Memory B cell (primary cell): ENCODE results near the gene GBF1.
A peak's percentile ranks its signal among the peaks of the same experiment; 100 is the strongest.
"Not testable (repeated sequence)": the region's sequence is repeated elsewhere in the genome, so short reads cannot be mapped to it uniquely, and the experiment has no call there.

Source experiments
- ATAC-seq: fragments of 150-1000 bp; cut with Tn5 transposase; 2 replicates; pipeline ENCODE4 v1.10.0; 2021; ENCODE audit warnings: low read depth, mild to moderate bottlenecking, moderate library complexity
- DNase-seq, 2 donors: peaks; one replicate each; pipeline ENCODE4 v3.0.0; 2022; ENCODE audit warnings: low spot score in 2 of 2
- H3K27ac Mint-ChIP-seq: one replicate; pipeline ENCODE4 v1.8.0; 2022; ENCODE audit warnings: mild to moderate bottlenecking, moderate library complexity, mixed read lengths
- H3K27me3 Mint-ChIP-seq: one replicate; pipeline ENCODE4 v1.8.0; 2022; ENCODE audit warnings: mixed read lengths
- H3K36me3 Mint-ChIP-seq: one replicate; pipeline ENCODE4 v1.8.0; 2022; ENCODE audit warnings: mild to moderate bottlenecking, mixed read lengths
- H3K4me1 Mint-ChIP-seq: one replicate; pipeline ENCODE4 v1.8.0; 2022; ENCODE audit warnings: mixed read lengths
- H3K4me3 Mint-ChIP-seq: one replicate; pipeline ENCODE4 v1.8.0; 2022; ENCODE audit warnings: mild to moderate bottlenecking, moderate library complexity, mixed read lengths
- H3K9me3 Mint-ChIP-seq: one replicate; pipeline ENCODE4 v1.8.0; 2022; ENCODE audit warnings: mixed read lengths

The GBF1 gene

GRCh38 chr10:102245082-102245931 lies at the start of gene GBF1:
Gene GBF1, plus strand, starts transcription at chr10:102245532. Its CDS starts 13,407 bp downstream, at chr10:102258939.
- Mint-ChIP-seq H3K36me3 (no peaks in the 10 kb centered on the region), H3K27me3 (peaks cover 11% of the 10 kb centered on the region), H3K4me1 (peaks cover 34% of the 10 kb centered on the region), H3K27ac (peak within 1 kb of the TSS; percentile 91), H3K4me3 (peak within 1 kb of the TSS; percentile 97), H3K9me3 (no peaks in the 10 kb centered on the region)
- peak; percentile 86 for ATAC-seq
- DNase-seq: peak; percentile 76 to 93

DNA sequence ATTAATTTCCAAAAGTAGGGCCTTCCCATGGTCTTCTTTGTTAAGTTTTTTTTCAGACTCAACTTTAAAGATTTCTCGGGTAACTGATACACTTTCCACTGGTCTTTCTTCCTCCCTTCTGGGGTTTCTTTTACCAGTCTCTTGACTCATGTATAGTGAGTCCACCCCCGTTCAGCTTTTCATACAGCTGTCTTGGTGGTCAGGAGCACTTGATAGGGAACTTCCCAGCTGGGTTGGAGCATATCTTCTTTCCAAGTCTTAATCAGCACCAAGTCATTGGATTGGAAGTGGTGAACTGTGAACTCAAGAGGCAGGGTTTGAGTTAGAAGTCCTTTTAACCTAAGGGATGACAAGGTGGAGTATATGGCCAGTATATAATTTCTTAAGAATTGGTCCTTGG lies 48.4 kb upstream of the GBF1 start:
- peaks cover 3% of the 10 kb centered on the region for H3K36me3 Mint-ChIP-seq
- ATAC-seq: no peak
- H3K4me1 Mint-ChIP-seq: peaks cover 4% of the 10 kb centered on the region
- no peak overlapping the region for H3K4me3 Mint-ChIP-seq
- H3K9me3 Mint-ChIP-seq: peaks cover 2% of the 10 kb centered on the region
- no peak for DNase-seq
- no peak overlapping the region for H3K27ac Mint-ChIP-seq
- H3K27me3 Mint-ChIP-seq: peaks cover 2% of the 10 kb centered on the region

GRCh38 chr10:102198027-102198426 lies 47.3 kb upstream of the GBF1 start:
- DNase-seq (no peak), ATAC-seq (no peak)
- no peaks in the 10 kb centered on the region for H3K9me3 Mint-ChIP-seq
- peaks cover 5% of the 10 kb centered on the region for H3K27me3 Mint-ChIP-seq
- H3K4me1 Mint-ChIP-seq: peaks cover 8% of the 10 kb centered on the region
- H3K36me3 Mint-ChIP-seq: no peaks in the 10 kb centered on the region
- no peak overlapping the region for H3K4me3 Mint-ChIP-seq
- H3K27ac Mint-ChIP-seq: no peak overlapping the region

- ATAC-seq (peak; percentile 81), DNase-seq (peak in 1 of 2 donors; percentile 13)
- H3K36me3 Mint-ChIP-seq: peaks cover 2% of the 10 kb centered on the region
- peaks cover 7% of the 10 kb centered on the region for H3K27me3 Mint-ChIP-seq
- peaks cover 8% of the 10 kb centered on the region for H3K4me1 Mint-ChIP-seq
- no peak overlapping the region for H3K4me3 Mint-ChIP-seq
- peaks cover 4% of the 10 kb centered on the region for H3K9me3 Mint-ChIP-seq
- H3K27ac Mint-ChIP-seq: no peak overlapping the region
These were observed 44.3 kb upstream of the GBF1 start for GRCh38 chr10:102200751-102201640.

DNA sequence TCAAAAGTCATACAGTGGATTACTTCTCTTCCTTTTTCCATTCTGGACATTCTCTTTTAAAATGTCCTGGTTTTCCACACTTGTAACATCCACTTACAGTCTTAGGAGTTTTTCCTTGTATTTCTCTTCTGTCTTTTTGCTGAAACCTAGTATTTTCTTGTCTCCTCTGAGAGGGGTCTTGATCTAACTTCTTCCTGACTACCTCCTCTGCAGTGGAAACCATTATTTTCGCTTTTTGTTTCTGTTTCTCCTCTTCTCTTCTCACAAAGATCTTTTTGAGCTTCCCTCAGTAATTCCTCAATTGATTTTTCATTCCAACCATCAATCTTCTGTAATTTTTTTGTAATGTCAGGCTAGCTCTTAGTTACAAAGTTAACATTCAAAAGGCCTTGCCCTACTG lies 42.9 kb upstream of the GBF1 start:
- no peak for DNase-seq
- Mint-ChIP-seq H3K27ac (no peak overlapping the region), H3K4me1 (peaks cover 8% of the 10 kb centered on the region), H3K9me3 (peaks cover 4% of the 10 kb centered on the region), H3K27me3 (peaks cover 7% of the 10 kb centered on the region), H3K4me3 (no peak overlapping the region), H3K36me3 (peaks cover 2% of the 10 kb centered on the region)
- ATAC-seq: no peak

GRCh38 chr10:102208311-102209035 lies 36.9 kb upstream of the GBF1 start:
- H3K9me3 Mint-ChIP-seq: peaks cover 4% of the 10 kb centered on the region
- ATAC-seq (no peak), DNase-seq (no peak)
- no peak overlapping the region for H3K27ac Mint-ChIP-seq
- no peak overlapping the region for H3K4me3 Mint-ChIP-seq
- H3K27me3 Mint-ChIP-seq: peaks cover 2% of the 10 kb centered on the region
- H3K36me3 Mint-ChIP-seq: peaks cover 2% of the 10 kb centered on the region
- peaks cover 3% of the 10 kb centered on the region for H3K4me1 Mint-ChIP-seq

- no peaks in the 10 kb centered on the region for H3K27me3 Mint-ChIP-seq
- H3K4me1 Mint-ChIP-seq: peaks cover 6% of the 10 kb centered on the region
- H3K9me3 Mint-ChIP-seq: peaks cover 2% of the 10 kb centered on the region
- no peaks in the 10 kb centered on the region for H3K36me3 Mint-ChIP-seq
- no peak overlapping the region for H3K4me3 Mint-ChIP-seq
- H3K27ac Mint-ChIP-seq: no peak overlapping the region
- no peak for DNase-seq
- no peak for ATAC-seq
These were observed 33.6 kb upstream of the GBF1 start for GRCh38 chr10:102211615-102212299.

- ATAC-seq: peak; percentile 73
- H3K27ac Mint-ChIP-seq: not testable (repeated sequence)
These were observed 31.7 kb upstream of the GBF1 start for GRCh38 chr10:102213599-102213998.

DNA sequence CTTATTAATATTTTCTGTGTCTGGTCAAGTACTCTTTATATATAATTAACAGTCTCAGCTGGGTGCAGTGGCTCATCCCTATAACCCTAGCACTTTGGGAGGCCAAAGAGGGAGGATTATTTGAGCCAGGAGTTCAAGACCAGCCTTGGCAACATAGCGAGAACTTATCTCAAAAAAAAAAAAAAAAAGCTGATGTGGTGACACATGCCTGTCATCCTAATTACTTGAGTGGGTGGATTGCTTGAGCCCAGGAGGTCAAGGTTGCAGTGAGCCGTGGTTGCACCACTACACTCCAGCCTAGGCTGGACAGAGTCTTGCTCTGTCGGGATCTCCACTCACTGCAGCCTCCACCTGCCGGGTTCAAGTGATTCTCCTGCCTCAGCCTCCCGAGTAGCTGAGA lies 26.0 kb upstream of the GBF1 start:
- Mint-ChIP-seq H3K4me3 (no peak overlapping the region), H3K27me3 (peaks cover 11% of the 10 kb centered on the region), H3K27ac (no peak overlapping the region), H3K4me1 (no peaks in the 10 kb centered on the region), H3K36me3 (no peaks in the 10 kb centered on the region), H3K9me3 (no peaks in the 10 kb centered on the region)
- ATAC-seq (no peak), DNase-seq (no peak)

More at GRCh38 chr10:102213599-102213998, 31.7 kb upstream of the GBF1 start:
- H3K36me3 Mint-ChIP-seq, H3K9me3 Mint-ChIP-seq, H3K4me3 Mint-ChIP-seq, H3K4me1 Mint-ChIP-seq, DNase-seq, H3K27me3 Mint-ChIP-seq: not testable (repeated sequence)

GRCh38 chr10:102220612-102221011 lies 24.7 kb upstream of the GBF1 start:
- H3K4me1 Mint-ChIP-seq: no peaks in the 10 kb centered on the region
- no peaks in the 10 kb centered on the region for H3K9me3 Mint-ChIP-seq
- no peak overlapping the region for H3K4me3 Mint-ChIP-seq
- peaks cover 13% of the 10 kb centered on the region for H3K27me3 Mint-ChIP-seq
- H3K36me3 Mint-ChIP-seq: no peaks in the 10 kb centered on the region
- H3K27ac Mint-ChIP-seq: no peak overlapping the region
- ATAC-seq: no peak
- DNase-seq: no peak

DNA sequence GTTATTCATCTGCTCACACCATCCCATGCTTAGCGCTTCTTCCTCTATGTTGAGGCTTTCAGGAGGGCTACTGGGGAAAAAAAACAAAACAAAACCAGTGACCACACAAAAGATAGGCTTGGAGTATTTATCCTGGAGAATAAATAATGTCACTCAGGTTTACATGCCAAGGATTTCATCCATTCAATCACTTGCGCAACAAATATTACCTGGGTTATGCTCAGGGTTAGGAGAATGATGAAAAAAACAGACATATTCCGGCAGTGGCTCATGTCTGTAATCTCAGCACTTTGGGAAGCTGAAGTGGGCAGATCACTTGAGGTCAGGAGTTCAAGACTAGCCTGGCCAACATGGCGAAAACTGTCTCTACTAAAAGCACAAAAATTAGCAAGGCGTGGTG lies 22.5 kb upstream of the GBF1 start:
- DNase-seq (no peak), ATAC-seq (no peak)
- peaks cover 22% of the 10 kb centered on the region for H3K27me3 Mint-ChIP-seq
- H3K36me3 Mint-ChIP-seq: no peaks in the 10 kb centered on the region
- peaks cover 11% of the 10 kb centered on the region for H3K4me1 Mint-ChIP-seq
- no peak overlapping the region for H3K4me3 Mint-ChIP-seq
- H3K9me3 Mint-ChIP-seq: no peaks in the 10 kb centered on the region
- H3K27ac Mint-ChIP-seq: no peak overlapping the region

GRCh38 chr10:102225646-102226541 lies 19.4 kb upstream of the GBF1 start, which contains the start of gene ELOVL3:
Gene ELOVL3, plus strand, starts transcription at chr10:102226299. Its CDS starts 250 bp downstream, at chr10:102226549.
- DNase-seq (peak; percentile 62), ATAC-seq (peak; percentile 83)
- H3K9me3 Mint-ChIP-seq: no peaks in the 10 kb centered on the region
- H3K36me3 Mint-ChIP-seq: no peaks in the 10 kb centered on the region
- H3K4me1 Mint-ChIP-seq: peaks cover 15% of the 10 kb centered on the region
- H3K4me3 Mint-ChIP-seq: peak within 1 kb of the TSS; percentile 76
- no peak within 1 kb of the TSS for H3K27ac Mint-ChIP-seq
- peaks cover 34% of the 10 kb centered on the region for H3K27me3 Mint-ChIP-seq
